HEK293 (cell line): Measurements from ENCODE around the gene SYPL2.
A peak's percentile ranks its signal among the peaks of the same experiment; 100 is the strongest.

ENCODE experiments used
- CTCF ChIP-seq: fragments of 450-650 bp; formaldehyde crosslinking; IDR thresholded peaks from 2 replicates; pipeline ENCODE4 v1.5.1; 2016; ENCODE audit warnings: missing biosample characterization, missing genetic modification characterization
- ZBTB21 ChIP-seq: fragments of 450-650 bp; formaldehyde crosslinking; IDR thresholded peaks from 2 replicates; pipeline ENCODE4 v1.5.1; 2017; ENCODE audit warnings: missing biosample characterization, missing genetic modification characterization
- ZNF302 ChIP-seq: fragments of 450-650 bp; formaldehyde crosslinking; IDR thresholded peaks from 2 replicates; pipeline ENCODE4 v1.5.1; 2016; ENCODE audit warnings: missing biosample characterization, missing genetic modification characterization, low read depth
- ZNF639 ChIP-seq: fragments of 450-650 bp; formaldehyde crosslinking; IDR thresholded peaks from 2 replicates; pipeline ENCODE4 v1.5.1; 2016; ENCODE audit warnings: missing biosample characterization, missing genetic modification characterization

- TF ChIP-seq ZNF302 (tag by site-specific recombination) (no peak), CTCF (tag by site-specific recombination) (peak; percentile 77; the same call in 1 of the 2 replicates), ZBTB21 (tag by site-specific recombination) (no peak), ZNF639 (no peak)
Observed at GRCh38 chr1:109498161-109498801, 31.9 kb downstream of the SYPL2 start.
